ENCODE measurements around the gene NELFB.
A peak's percentile ranks its signal among the peaks of the same experiment; 100 is the strongest.
"Not testable (repeated sequence)": the region's sequence is repeated elsewhere in the genome, so short reads cannot be mapped to it uniquely, and the experiment has no call there.

The NELFB gene

DNA sequence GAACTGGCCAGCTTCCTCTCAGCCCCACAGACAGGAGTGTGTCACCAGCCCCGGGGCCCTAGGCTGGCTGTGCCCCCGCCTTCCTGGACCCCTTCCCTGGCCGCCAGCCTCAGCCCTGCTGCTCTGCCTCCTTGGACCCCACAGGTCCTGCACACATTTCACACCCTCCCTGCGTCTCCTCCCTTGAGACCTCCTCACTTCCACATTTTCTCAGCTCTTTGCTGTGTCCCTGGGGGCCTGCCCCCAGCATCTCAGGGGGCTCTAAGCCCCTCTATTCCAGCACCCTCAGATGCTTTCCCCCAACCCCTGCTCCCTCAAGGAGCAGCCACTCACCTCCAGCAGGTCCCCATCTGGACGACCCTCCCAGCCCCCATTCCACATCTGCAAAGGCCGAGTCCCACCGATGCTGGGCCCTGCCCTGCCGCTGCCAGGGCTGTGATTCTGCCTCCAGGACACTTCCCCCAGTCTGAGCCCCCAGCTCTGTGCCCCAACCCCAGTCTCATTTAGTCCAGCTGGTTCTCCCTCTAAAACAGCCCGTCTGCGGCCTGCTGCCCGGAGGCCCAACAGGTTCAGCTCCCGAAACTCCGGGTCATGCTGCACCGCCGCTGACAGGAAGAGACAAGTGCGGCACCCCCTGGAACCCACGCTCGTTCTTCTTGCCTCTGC, 20.2 kb upstream of the NELFB start:
- no peak for DNase-seq (ENCODE audit: low read depth)

DNA sequence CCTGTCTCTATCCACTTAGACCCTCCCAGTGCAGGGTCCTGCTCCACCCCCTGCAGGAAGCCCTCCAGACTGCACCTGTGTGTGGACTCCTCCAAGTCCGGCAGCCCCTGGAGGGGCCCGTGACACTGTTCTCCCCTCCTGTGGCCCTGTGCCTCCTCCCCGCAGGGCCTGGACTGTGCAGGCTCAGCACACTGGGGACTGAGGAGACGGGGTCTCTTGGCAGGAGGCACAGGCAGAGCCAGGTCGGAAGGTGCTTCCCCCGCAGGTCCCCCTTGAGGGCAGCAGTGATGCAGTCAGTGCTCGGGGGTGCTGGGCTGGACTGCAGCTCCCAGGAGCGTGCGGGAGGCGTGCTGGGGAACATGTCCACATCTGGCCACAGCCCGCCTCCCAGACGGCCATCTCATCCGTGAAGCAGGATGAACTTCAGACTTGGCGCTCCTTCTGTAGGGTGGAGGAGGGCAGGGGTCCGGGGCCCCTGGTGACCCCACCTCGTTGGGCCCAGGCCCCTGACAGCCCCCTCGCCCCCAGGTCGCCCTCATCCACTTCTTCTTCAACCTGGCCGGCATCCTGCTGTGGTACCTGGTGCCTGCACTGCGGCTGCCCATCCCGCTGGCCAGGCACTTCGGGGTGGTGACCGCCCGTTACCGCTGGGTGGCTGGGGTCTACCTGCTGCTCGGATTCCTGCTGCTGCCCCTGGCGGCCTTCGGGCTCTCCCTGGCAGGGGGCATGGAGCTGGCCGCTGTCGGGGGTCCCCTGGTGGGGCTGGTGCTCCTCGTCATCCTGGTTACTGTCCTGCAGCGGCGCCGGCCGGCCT, 19.5 kb upstream of the NELFB start:
- no peak for DNase-seq (ENCODE audit: low read depth)

DNA sequence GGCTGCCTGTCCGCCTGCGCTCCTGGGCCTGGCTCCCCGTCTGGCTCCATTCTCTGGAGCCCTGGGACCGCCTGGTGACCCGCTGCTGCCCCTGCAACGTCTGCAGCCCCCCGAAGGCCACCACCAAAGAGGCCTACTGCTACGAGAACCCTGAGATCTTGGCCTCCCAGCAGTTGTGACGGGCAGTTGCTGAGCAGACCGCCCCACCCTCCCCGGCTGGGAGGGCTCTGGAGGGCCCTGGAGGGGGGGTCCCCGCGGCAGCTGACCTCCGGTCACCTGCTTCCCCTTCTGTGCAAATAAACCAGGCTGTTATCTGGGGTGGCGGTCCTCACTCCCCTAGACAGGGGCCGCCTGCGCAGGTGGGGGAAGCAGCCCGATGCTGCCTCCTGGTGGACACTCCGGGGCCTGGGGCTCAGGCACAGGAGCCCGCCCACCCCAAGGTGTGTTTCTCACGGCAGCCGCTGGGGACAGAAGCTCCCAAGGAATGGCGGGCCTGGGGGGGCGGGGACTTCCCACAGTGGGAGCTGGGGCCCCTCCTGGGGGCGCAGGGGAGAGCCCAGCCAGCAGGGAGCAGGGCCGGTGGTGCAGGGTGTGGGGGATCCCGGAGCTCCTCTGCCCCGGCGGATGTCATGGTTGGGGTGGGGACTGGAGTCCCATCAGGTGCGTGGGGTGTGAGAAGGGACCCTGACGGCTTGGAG, 18.7 kb upstream of the NELFB start:
- DNase-seq (ENCODE audit: low read depth): peak; percentile 87

DNA sequence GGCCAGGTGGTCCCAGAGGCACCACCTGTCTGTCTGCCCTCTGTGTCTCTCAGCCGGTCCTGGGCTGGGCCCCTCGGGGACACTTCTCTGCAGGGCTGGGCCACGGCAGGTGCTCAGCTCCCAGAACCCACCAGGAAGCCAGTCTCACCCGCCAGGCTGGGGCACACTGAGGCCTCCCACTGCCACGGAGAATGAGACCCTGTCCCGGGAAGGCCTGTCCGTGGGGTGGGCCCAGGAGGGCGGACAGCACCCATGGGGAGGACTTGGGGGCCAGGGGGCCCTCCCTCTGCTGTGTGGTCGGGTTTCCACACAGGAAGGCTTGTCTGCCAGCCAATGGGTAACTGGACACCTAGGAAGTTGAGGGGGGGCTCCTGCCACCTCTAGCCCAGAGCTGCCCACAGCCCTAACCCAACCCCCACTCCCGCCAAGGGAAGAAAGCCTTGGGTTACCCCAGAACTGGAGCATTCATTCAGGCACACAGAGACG, 18.1 kb upstream of the NELFB start:
- no peak for DNase-seq (ENCODE audit: low read depth)

DNA sequence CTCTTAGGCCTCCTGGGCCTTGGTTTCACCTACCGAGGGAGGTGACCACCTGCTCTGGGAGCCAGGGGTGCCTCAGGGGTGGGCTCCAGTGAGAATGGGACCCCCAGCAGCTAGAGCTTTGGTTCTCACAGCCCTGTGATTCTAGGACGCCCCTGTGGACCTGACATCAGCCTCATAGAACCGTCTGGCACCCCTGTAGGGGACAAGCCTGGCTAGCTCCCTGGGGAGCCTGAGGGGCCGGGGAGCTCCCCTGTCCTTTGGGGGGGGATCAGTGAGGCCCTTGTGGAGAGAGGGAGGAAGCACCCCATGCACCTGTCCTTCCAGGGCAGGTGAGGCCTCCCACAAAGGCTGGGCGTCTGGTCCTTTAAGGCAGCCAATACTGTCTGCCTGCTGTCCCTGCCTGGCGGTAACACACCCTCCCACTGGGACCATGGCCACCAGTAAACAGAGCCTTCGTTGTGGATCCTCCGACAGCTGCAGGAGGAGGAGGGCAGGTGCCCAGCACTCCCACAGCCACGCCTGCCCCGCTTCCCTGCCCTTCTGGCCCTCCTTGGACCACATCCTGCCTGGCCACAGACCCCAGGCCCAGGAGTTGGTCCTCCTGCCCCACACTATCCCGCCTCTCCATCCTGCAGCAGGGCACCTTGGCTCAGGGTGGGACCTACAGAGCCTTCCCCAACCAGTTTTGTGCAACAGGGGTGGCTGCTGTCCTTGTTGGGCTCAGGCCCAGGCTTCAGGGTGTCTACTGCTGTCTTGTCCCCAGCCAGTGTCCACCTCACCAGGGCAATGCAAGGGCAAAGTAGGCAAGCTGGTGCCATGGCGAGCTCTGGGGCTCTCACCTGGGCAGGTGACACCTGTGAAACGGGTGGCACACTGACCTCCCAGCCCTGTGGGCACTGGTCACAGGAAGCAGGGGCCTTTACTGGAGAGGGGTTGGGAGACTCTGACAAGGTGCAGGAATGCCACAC, 17.1 kb upstream of the NELFB start:
- no peak for DNase-seq (ENCODE audit: low read depth)

DNA sequence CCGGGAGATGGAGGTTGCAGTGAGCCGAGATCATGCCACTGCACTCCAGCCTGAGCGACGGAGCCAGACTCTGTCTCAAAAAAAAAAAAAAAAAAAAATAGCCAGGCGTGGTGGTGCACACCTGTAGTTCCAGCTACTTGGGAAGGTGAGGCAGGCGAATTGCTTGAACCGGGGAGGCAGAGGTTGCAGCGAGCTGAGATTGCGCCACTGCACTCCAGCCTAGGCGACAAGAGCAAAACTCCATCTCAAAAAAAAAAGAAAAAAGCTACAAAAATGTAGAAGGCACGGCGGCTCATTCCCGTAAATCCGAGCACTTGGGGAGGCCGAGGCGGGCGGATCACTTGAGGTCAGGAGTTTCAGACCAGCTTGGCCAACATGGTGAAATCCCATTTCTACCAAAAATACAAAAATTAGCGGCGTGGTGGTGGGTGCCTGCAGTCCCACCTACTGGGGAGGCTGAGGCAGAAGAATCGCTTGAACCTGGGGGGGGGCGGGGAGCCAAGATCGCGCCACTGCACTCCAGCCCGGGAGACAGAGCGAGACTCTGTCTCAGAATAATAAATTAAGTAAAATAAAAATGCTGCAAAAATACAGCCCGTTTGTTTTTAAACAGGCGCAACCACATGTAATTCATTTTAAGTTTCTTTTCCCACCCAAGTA, 15.5 kb upstream of the NELFB start:
- not testable (repeated sequence) for DNase-seq (ENCODE audit: low read depth)

DNA sequence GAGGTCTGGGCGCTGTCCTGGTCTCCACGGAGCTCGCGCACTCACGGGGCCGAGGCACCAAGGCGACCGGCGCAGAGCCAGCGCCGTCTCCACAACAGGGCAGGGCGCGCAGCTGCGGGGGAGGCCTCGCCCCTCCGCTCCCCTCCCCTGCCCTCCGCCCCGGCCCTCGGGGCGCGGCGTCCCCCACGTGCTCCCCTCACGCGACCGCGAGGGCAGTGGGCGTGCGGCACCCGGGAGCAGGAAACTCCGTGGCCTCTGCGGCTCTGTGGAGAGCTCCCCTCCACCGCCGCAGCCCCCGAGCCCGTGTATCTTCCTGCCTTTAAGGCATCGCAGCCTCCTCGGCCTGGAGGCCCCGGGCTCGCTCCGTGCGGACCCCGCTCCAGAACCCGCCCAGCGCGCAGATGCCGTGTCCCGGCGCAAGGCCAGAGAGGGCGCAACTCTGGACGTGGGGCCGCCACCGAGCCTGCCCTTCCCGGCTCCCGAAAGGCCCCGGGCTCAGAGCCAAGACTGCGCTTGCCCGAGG, 14.7 kb upstream of the NELFB start:
- DNase-seq (ENCODE audit: low read depth): peak; percentile 69

DNA sequence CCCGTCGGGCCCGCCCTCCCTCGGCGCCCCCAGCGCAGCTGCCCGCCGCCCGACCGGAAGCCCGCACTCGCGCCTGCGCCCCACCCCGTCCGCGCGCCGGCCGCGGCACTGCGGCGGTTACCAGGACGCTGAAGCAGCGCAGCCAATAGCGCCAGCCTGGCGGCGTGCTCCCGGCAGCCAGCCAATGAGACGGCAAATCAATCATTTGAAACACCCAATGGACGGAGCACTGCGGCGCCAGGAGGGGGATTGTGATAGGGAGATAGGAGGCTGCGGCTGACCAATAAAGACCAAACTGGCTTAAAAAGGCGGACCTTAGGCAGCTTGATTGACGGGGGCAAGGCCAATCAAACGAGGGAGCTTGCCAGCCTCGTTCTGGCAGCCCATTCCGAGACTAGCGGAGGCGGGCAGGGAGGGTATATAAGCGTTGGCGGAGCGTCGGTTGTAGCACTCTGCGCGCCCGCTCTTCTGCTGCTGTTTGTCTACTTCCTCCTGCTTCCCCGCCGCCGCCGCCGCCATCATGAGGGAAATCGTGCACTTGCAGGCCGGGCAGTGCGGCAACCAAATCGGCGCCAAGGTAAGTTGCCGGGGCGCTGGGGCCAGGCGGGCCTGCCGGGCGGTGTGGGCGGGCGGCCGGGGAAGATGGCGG, 14.2 kb upstream of the NELFB start, which contains the start of gene TUBB4B:
Gene TUBB4B, plus strand, starts transcription at position 447 of the 649 bp plus-strand sequence. Its CDS starts 74 bp downstream, at position 521.
- DNase-seq (ENCODE audit: low read depth): peak; percentile 96

DNA sequence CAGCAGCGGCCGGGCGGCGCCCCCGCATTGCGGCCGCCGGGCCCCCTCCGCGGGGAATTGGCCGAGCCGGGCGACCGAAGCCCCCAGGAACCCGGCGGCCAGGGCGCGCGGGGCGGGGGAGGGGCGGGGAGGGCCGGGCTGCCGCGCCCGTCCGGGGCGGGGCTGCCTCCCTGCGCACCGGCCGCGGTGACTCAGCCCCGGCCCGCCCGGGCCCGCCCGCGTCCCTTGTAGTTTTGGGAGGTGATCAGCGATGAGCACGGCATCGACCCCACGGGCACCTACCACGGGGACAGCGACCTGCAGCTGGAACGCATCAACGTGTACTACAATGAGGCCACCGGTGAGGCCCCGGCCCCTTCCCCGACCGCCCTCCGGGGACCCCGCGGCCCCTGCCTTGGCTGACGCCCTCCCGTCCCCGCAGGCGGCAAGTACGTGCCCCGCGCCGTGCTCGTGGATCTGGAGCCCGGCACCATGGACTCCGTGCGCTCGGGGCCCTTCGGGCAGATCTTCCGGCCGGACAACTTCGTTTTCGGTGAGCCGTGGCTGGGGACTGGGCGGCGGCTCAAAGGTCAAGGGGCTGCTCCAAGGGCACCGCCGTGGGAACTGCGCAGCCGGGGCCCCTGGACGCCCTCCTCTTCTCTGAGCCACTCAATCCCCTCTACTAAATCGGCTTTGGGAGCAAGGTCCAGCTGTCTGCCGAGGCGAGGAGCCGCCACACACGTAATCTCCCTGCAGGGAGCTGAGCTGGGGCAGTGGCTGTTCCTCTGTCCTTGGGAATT, 13.4 kb upstream of the NELFB start:
- peak; percentile 68 for DNase-seq (ENCODE audit: low read depth)

DNA sequence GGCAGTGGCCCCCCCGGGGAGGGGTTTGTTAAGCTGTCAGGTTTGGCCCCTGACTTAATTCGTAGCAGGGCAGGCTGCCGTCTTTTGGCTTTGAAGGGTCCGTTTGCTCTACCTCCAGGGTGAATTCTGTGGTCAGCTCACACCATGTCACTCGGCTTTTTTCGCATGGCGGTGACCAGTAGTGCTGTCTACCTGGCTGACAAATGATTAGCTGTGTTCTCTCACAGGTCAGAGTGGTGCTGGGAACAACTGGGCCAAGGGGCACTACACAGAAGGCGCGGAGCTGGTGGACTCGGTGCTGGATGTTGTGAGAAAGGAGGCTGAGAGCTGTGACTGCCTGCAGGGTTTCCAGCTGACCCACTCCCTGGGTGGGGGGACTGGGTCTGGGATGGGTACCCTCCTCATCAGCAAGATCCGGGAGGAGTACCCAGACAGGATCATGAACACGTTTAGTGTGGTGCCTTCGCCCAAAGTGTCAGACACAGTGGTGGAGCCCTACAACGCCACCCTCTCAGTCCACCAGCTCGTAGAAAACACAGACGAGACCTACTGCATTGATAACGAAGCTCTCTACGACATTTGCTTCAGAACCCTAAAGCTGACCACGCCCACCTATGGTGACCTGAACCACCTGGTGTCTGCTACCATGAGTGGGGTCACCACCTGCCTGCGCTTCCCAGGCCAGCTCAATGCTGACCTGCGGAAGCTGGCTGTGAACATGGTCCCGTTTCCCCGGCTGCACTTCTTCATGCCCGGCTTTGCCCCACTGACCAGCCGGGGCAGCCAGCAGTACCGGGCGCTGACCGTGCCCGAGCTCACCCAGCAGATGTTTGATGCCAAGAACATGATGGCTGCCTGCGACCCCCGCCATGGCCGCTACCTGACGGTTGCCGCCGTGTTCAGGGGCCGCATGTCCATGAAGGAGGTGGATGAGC, 12.6 kb upstream of the NELFB start:
- no peak for DNase-seq (ENCODE audit: low read depth)

DNA sequence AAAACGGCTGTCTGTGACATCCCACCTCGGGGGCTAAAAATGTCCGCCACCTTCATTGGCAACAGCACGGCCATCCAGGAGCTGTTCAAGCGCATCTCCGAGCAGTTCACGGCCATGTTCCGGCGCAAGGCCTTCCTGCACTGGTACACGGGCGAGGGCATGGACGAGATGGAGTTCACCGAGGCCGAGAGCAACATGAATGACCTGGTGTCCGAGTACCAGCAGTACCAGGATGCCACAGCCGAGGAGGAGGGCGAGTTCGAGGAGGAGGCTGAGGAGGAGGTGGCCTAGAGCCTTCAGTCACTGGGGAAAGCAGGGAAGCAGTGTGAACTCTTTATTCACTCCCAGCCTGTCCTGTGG, 11.9 kb upstream of the NELFB start:
- DNase-seq (ENCODE audit: low read depth): not testable (repeated sequence)

DNA sequence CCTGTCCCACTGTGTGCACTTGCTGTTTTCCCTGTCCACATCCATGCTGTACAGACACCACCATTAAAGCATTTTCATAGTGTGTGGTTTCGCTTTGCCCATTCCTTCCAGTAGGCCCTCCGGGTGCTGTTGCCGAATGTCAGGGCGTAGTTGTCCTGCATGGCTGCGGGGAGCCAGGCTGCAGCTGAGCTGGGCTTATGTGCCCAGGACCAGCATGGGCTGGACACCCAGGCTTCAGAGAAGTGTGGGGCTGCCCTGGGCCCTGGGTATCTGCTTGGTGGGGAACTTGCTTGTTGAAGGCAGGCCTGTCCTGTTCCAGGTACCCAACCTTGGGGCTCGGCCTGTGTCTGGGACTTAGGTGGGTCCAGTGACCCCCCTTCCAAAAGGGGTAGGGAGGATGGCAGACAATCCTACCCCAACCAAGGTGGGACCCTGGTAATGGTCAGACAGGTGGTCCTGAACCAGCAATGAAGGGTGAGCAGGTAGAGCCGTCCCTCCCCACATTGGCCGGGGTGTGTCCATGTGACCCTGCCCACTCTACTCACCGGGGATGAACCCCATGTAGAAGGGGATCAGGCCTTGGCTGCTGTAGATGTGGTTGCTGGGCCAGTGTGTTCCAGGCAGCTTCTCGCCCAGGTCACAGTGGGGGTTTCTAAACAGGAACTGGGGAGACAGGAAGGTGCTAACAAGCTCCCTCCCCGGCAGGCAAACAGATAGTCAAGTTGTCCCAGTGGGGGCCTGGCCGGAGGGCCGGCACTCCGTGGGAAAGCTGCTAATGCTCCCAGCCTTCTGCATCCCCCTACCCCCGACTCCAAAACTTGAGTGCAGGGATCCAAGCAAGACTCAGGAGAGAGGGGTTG, 11.3 kb upstream of the NELFB start:
- no peak for DNase-seq (ENCODE audit: low read depth)

DNA sequence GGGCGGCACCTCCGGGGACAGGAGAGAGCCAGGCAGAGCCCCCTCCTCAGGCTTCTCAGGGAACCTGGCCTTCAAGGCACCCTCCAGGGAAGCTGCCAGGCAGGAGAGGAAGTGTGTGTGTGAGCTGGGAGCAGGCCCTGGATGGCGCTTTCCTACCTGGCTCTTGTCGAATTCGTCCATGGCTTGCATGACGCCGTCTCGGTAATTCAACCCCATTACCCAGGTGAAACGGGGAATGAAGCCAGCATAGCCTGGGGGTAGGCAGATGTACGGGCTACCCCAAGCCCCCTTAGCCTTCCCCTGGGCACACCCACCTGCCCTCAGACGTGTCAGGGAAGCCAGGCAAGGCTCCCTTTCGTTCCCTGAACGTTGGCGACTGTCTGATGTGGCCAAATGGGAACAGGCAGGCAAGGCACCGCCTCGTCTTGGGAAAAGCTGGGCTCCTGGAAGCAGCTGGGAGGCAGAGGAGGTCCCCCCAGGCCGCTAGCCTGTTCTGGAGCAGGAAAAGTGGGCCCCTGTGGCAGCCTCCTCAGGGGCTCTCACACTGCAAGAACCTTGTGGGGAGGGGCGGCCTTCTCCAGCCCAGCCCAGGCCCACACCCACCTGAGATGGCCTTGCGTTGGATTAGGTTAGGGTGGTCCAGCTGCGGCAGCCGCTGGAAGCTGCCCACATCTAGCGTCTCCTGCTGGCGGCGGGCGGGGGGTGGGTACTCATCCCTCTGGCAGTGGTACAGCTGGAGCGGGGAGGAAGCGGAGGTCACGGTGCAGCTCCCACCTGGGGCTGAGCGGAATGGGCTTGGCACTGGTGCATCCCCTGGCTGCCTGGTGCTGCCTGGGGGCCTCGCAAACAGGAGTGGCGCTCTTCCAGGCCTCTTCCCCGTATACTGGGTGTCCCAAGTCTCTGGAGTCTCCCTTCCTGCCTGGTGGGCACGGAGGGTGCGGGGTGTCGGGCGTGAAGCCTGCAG, 10.4 kb upstream of the NELFB start:
- DNase-seq (ENCODE audit: low read depth): no peak

DNA sequence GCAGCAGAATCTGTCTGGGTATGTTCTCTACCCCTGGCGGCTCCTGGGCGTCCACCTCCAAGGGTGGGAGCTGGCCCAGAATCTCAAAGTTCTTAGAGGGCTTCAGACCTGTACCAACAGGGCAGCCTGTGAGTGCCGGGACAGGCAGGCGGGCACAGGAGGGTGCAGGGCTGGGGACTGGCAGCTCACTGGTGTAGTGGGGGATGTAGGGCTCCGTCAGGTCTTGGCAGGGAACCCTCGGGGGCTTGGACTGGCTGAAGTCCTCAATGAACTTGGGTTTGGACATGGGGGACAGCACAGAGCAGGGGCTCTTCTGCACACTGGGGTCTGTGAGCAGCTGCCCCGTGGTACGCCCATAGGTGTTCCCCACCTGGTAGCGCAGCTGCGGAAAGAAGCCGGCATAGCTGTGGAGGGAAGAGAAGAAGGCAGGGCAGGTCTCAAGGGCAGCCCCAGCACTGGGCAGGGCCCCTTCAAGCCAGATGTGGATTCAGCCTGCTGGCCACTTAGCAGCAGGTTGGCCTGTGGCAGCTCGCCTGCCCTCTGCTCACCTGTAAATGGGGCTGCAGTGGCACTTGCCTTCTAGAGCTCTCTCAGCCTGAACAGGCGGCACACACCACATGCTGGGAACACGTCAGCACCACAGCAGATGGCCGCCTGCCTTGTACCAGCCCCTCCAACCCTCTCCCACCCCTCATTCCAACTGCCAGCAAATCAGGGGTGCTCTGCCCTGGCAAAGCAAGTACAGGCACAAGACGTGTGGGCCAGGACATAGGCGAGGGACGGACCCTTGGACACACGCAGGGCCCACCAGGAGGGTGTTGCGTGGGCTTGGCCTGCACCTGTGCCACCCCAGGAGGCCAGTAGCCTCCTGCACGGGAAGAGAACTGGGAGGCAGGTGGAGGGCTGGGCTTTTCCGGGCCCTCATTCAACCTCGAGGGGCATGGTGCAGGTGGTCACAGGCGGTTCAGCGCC, 9.4 kb upstream of the NELFB start:
- DNase-seq (ENCODE audit: low read depth): no peak

Data from stimulated activated CD4-positive, alpha-beta T cell treated with anti-CD3 and anti-CD28 coated beads, Interleukin-2, amount 100 ng/mL, for 4 hours (primary cell).